ENCODE measurements around the gene UNK.

UNK gene, protein sequence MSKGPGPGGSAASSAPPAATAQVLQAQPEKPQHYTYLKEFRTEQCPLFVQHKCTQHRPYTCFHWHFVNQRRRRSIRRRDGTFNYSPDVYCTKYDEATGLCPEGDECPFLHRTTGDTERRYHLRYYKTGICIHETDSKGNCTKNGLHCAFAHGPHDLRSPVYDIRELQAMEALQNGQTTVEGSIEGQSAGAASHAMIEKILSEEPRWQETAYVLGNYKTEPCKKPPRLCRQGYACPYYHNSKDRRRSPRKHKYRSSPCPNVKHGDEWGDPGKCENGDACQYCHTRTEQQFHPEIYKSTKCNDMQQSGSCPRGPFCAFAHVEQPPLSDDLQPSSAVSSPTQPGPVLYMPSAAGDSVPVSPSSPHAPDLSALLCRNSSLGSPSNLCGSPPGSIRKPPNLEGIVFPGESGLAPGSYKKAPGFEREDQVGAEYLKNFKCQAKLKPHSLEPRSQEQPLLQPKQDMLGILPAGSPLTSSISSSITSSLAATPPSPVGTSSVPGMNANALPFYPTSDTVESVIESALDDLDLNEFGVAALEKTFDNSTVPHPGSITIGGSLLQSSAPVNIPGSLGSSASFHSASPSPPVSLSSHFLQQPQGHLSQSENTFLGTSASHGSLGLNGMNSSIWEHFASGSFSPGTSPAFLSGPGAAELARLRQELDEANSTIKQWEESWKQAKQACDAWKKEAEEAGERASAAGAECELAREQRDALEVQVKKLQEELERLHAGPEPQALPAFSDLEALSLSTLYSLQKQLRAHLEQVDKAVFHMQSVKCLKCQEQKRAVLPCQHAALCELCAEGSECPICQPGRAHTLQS

DNA sequence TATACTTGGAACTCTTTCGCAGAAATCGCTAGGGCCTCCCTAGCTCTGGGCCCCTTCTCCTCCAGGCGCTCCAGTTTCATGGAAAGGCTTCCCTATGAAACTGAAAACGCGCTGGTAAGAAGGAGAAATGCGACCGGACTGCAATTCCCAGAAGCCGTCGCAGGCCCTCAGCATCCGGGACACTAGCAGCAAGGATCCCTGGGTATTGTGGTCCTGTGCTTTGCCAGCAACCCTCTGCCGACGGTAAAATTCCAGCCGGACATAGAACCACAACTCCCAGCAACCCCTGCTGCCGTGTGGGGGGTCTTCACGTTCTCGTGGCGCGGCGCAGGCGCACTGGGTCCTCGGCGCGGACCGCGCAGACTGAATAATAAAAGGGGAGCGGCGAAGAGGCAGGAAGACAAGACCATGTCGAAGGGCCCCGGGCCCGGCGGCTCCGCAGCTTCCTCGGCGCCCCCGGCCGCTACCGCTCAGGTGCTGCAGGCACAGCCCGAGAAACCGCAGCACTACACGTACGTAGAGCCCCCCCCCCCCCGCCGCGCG is at the start of gene UNK:
TSS of gene UNK (plus strand) at position 334 of the 543 bp plus-strand sequence. CDS start at position 409, 75 bp downstream.
- DNase-seq: peak; percentile 97

DNA sequence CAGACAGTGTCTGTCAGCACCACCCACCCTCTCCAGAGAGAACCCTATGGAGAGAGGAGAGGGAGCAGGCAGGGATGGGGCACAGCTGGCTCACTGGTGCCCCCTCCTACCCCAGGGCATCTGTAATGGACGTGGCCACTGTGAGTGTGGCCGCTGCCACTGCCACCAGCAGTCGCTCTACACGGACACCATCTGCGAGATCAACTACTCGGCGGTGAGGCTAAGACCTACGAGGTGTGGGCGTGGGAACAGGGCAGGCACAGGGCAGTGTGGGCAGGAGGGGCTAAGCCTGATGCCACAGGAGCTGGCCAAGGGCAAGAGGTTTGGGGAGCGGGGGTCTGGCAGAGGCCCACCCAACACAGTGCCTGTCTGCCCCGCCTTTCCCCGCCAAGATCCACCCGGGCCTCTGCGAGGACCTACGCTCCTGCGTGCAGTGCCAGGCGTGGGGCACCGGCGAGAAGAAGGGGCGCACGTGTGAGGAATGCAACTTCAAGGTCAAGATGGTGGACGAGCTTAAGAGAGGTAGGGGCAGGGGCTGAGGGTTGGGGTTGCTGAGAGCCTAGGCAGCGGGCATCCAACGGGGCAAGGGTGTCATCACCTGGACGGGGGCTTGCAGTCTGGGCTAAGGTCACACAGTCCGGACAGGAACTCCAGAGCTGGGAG is 48.3 kb upstream of the UNK start:
- no peak for DNase-seq

DNA sequence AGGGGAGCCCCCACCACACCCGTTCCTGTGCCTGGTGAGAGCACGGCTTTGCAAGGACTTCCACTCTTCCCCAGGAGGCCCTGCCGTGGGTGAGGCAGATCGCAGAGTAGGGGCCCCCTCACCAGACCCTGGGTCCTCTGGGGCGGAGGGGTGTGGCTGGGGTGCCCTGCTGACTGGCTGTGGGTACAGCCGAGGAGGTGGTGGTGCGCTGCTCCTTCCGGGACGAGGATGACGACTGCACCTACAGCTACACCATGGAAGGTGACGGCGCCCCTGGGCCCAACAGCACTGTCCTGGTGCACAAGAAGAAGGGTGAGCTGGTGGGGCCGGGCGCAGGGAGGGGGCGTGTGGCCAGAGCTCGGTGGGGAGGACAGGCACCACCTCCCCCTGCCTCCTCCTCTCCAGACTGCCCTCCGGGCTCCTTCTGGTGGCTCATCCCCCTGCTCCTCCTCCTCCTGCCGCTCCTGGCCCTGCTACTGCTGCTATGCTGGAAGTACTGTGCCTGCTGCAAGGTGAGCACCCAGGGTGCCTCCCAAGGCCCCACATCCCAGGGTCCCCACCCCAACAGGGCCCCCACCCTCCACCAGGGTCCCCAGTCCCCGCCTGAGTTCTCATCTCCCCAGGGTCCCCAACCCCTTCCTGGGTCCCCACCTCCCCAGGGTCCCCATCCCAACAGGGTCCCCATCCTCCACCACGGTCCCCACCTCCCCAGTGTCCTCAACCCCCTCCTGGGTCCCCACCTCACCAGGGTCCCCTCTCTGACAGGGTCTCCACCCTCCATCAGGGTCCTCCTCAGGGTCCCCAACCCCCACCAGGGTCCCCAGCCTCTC is 47.3 kb upstream of the UNK start:
- DNase-seq: no peak

DNA sequence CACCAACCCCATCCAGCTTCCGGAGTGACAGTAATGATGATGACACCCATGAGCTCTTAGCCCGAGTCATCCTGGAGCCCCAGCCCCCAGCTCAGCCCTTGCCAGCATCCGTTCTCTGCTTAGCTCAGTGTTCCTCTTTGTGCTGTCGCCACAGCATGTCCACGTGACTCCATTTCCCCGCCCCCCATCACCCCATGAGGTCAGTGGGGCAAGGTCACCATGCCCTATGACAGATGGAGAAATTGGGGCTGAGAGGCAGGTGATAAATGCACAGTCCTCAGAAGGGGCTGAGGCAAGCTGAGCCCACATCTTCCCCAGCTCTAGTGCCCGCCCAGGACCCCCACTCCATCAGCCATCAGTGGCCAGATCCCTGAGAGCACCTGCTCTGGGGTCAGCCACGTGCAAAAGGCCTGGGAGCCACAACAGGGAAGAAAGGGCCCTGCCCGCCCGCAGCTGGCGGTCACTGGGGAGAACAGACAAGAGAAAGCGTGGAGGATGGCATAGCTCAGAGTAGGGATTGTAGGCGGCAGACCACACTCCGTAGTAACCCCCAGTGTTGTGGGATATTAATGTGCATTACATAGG is 46.3 kb upstream of the UNK start:
- no peak for DNase-seq

DNA sequence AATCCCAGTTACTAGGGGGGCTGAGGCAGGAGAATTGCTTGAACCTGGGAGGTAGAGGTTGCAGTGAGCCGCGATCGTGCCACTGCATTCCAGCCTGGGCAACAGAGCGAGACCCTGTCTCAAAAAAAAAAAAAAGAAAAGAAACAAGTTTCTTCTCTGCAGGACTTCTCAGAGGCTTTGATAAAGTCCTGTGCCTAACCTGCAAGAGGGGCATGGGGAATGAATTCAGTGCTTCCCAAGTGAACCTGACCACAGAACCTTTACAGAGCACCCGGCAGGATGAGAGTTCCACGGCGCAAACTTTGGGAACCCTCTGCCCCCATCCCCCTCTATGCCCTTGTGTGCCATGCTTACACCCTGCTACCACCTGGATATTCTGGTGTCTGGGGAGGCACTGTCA is 45.4 kb upstream of the UNK start:
- no peak for DNase-seq

DNA sequence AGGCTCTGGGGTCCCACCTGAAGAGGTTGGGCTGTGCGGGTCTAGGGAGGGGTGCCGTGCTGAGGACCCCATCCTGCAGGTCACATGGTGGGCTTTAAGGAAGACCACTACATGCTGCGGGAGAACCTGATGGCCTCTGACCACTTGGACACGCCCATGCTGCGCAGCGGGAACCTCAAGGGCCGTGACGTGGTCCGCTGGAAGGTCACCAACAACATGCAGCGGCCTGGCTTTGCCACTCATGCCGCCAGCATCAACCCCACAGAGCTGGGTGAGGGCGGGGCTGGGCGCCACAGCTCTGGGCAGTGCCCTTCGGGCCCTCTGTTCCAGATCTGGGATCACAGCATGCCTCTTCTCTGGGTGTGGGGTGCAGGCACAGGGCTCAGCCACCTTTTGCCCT is 44.8 kb upstream of the UNK start:
- DNase-seq: no peak

DNA sequence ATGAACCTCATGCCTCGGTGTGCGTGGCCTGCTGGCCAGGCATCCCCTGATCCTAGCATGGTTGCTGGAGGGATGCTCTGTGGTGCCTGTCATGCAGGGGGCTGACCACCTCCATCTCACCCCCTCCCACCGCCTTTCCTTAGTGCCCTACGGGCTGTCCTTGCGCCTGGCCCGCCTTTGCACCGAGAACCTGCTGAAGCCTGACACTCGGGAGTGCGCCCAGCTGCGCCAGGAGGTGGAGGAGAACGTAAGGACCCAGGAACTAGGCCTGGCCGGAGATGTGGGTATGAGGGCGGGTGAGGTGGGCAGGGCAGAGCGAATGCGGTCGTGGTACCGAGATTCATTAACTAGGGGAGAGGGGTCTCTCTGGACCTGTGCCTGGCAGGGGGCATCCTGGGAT is 44.4 kb upstream of the UNK start:
- no peak for DNase-seq

DNA sequence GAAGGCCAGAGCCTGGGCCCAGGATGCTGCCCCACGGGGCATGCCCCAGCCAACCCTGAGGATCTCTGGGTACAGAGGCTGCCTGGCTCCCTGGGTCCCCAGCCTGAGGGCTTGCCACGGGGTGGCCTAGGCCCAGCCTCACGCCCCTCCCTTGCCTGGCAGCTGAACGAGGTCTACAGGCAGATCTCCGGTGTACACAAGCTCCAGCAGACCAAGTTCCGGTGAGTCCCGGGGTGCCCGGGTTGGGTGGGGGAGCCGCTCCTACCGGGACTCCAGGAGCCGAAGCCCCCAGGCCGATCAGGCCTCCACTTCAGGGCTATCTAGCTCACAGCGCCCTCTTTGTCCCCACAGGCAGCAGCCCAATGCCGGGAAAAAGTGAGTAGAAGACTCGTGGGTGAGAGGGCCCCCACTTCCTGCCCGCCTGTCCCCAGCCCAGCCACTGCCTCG is 44.0 kb upstream of the UNK start:
- no peak for DNase-seq

DNA sequence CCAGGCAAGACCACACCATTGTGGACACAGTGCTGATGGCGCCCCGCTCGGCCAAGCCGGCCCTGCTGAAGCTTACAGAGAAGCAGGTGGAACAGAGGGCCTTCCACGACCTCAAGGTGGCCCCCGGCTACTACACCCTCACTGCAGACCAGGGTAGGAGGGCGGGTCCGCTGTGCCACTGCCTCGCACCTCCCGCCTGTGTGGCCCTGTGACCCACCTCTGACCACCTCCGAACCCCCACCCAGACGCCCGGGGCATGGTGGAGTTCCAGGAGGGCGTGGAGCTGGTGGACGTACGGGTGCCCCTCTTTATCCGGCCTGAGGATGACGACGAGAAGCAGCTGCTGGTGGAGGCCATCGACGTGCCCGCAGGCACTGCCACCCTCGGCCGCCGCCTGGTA is 42.3 kb upstream of the UNK start:
- no peak for DNase-seq

DNA sequence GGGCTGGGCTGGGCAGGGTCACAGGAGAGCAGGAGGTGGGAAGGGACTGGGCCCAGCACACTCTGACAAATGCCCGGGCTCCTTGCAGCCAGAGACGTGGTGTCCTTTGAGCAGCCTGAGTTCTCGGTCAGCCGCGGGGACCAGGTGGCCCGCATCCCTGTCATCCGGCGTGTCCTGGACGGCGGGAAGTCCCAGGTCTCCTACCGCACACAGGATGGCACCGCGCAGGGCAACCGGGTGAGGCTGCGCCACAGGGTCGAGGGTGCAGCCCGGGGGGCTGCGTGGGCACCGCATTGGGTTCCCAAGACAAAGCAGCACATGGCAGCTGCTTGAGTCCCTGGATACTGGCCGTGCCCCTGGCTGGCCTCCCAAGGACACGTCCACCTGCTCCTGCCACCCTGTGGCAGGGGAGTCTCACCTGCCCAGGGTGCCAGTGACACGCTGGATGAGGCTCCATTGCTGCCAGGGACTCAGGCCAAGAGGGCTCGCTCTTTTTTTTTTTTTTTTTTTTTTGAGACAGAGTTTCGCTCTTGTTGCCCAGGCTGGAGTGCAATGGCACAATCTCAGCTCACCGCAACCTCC is 40.9 kb upstream of the UNK start:
- no peak for DNase-seq

DNA sequence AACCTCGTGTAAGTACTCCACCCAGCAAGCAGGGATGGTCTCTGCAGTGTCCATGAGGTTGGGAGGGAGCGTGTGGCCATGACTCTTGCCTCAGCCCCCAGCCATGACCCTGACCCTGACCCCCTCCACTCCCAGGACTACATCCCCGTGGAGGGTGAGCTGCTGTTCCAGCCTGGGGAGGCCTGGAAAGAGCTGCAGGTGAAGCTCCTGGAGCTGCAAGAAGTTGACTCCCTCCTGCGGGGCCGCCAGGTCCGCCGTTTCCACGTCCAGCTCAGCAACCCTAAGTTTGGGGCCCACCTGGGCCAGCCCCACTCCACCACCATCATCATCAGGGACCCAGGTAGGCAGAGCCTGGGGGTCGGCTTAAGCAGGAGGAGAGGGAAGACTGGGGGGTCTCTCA is 35.9 kb upstream of the UNK start:
- DNase-seq: no peak

DNA sequence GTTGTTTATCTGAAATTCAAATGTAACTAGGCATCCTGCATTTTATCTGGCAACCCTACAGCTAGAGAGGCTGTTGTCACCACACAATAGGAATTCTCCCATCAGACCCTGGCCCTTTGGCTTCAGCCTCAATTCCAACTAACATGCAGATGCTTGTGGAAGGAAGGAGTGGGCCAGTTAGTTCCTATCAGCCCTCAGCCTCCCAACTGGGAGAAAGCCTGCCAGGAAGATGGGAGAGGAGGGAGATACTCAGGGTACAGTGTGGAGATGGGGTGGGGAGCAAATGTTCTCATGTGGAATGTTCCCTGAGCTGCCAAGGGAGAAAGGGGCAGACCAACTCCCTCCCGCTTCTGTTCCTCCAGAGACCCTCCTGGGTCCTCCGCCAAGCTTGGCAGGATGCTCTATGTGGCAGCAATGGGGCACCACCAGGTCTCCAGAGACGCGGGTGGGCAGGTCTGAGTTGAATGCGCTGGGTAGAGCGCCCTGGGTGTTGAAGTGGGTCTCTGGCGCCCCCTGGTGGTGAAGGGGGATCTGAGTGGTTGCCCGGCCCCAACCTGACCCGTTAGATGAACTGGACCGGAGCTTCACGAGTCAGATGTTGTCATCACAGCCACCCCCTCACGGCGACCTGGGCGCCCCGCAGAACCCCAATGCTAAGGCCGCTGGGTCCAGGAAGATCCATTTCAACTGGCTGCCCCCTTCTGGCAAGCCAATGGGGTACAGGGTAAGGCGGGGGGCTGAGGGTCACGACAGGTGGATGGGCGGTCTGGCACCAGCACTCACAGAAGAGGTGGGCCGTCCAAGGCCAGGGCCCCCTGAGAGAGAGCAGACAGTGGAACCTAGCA is 34.8 kb upstream of the UNK start:
- DNase-seq: peak; percentile 39

DNA sequence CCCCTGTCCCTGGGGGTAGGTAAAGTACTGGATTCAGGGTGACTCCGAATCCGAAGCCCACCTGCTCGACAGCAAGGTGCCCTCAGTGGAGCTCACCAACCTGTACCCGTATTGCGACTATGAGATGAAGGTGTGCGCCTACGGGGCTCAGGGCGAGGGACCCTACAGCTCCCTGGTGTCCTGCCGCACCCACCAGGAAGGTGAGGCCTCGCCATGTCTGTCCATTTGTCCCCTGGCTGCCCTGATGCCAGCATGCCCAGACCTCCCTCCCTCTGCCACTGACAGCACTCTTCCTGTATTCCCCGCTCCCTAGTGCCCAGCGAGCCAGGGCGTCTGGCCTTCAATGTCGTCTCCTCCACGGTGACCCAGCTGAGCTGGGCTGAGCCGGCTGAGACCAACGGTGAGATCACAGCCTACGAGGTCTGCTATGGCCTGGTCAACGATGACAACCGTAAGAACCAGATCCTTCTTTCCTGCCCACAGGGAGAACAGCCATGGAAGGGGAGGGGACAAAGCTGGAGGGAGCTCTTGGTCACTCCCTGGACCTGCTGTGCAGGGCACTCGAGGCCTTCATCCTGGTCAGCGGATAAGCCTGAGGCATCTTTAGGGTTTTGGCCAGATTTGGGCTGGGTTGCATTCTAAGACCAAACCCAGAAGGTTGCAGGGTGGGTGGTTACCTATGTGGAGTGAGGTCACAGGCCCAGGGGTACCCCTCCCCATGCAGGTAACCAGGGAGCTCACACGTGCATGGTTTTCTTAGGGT is 33.8 kb upstream of the UNK start:
- no peak for DNase-seq

DNA sequence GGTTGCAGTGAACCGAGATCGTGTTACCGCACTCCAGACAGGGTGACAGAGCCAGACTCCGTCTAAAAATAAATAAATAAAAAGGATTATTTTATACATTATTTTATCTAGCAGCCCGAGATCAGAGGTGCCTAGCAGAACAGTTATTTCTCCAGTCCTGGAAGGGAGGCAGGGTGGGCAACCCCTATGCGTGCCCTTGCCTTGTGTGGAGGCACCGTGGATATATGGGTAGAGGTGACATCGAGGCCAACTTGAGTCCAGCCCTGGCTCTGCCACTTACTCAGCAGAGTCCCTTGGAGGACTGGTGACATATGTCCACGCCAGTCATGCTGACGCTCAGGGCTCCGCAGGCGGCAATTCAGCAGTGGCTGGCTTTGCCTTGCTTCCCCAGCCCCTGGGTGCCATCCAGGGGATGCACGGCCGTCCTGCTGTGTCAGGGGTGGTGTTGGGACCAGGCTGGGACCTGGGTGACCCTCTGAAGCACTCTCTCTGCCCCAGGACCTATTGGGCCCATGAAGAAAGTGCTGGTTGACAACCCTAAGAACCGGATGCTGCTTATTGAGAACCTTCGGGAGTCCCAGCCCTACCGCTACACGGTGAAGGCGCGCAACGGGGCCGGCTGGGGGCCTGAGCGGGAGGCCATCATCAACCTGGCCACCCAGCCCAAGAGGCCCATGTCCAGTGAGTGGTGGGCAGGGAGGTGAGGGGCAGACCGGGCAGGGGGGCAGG is 32.8 kb upstream of the UNK start:
- no peak for DNase-seq

DNA sequence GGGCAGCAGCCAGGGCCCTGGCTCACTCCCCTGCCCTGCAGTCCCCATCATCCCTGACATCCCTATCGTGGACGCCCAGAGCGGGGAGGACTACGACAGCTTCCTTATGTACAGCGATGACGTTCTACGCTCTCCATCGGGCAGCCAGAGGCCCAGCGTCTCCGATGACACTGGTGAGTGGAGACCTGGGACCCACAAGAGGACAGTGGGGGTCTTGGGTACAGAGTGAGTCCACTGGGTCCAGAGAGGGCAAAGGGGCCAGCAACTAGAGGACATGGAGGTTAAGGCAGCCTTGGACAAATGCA is 32.2 kb upstream of the UNK start:
- DNase-seq: no peak

DNA sequence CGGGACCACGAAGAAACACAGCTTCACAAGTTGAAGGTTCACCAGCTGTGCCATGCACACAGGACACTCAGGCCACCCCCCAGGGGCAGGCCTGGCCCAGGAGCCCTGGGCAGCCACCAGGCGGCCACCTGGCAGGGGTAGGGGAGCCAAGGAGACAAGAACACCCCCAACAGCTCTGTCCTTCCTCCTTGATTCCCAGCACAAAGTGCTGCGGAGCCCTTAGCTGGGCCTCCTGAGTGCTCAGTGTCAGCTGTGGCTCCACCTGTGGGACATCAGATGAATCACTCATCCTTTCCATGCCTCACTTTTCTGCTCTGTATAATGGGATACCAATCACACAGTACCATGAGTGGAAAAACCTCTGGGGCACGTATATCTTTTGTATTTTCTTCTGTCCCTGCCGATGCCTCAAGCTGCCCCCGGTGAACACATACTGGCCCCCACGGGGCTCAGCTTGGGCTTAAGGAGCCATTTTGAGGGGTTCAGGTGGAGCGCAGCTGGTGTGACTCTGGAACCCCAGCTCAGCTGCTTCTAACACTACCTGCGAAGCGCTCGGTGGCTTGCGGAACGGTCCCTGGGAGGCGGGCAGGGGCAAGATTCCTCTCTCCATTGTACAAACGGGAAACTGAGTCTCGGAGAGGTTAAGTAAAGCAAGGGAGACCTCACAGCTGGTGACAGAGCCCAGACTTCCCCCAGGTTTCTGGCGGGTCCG is 31.6 kb upstream of the UNK start:
- DNase-seq: no peak

DNA sequence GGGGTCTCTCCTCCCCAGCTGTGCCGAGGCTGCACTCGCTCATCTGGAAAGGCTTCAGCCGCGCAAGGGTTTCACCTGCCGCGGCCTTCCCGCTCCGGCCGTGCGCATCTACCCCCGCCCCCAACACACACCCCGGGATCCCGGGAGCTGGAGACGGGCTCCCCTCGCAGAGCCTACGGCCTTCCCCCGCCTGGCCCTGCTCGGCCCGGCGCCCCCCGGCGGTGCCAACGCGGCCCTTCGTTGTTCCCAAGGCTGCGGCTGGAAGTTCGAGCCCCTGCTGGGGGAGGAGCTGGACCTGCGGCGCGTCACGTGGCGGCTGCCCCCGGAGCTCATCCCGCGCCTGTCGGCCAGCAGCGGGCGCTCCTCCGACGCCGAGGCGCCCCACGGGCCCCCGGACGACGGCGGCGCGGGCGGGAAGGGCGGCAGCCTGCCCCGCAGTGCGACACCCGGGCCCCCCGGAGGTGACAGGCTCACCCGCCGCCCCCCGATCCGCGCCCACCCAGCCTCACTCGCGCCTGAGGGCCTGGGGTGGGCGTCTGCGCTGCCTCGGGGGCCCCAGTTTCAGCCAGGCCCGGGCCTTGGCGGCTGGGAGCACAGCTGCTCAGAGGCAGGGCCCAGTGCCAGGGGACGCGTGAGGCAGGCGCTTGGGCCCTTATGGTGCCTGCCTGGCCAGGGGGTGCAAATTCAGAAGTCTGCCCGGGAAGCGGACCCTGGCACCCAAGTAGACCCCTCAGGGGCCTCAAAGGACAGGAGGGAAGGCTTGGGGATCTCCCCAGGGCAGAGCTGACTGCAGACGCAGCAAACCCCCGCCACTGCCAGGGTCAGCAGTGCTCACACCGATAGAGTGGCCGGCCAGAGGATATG is 30.9 kb upstream of the UNK start:
- peak; percentile 43 for DNase-seq

Data from NCI-H526 treated with DMSO at 0.1 percent for 48 hours (cell line).